GM12874 (cell line): ENCODE results near the gene SMG7.

Experiments used
- CTCF ChIP-seq: IDR thresholded peaks from 2 replicates; pipeline ENCODE4 v1.5.1; 2011; ENCODE audit warnings: low read depth, mild to moderate bottlenecking, control low read depth, low read length, moderate library complexity; ENCODE audit not compliant: insufficient read depth

SMG7 gene

GRCh38 chr1:183589874-183590243 lies 117.6 kb downstream of the SMG7 start:
- no peak for TF ChIP-seq CTCF

- no peak for TF ChIP-seq CTCF
These were observed 118.2 kb downstream of the SMG7 start, which contains the start of gene NCF2 for GRCh38 chr1:183590244-183591191. TSS of gene NCF2 (minus strand) at chr1:183590459. CDS start at chr1:183590329, 130 bp downstream.

GRCh38 chr1:183592733-183593132 lies 120.4 kb downstream of the SMG7 start:
- no peak for TF ChIP-seq CTCF

GRCh38 chr1:183593356-183593755 lies 121.1 kb downstream of the SMG7 start:
- no peak for TF ChIP-seq CTCF

- TF ChIP-seq CTCF = no peak
These were observed 123.2 kb downstream of the SMG7 start for GRCh38 chr1:183595537-183595936.

GRCh38 chr1:183596500-183596899 lies 124.2 kb downstream of the SMG7 start:
- TF ChIP-seq CTCF = no peak

- TF ChIP-seq CTCF = no peak
These were observed 125.5 kb downstream of the SMG7 start for GRCh38 chr1:183597656-183598347.
